ENCODE measurements around the gene TGFBR3.
"Not testable (repeated sequence)": the region's sequence is repeated elsewhere in the genome, so short reads cannot be mapped to it uniquely, and the experiment has no call there.

Gene TGFBR3

GRCh38 chr1:91669584-91670350 is 216.2 kb downstream of the TGFBR3 start:
- Histone ChIP-seq H3K9ac (no peak overlapping the region), H3K4me2 (no peak overlapping the region), H4K20me1 (ENCODE audit: insufficient read depth) (no peaks in the 10 kb centered on the region), H3K4me1 (ENCODE audit: low read depth, poor library complexity, severe bottlenecking) (no peaks in the 10 kb centered on the region), H3K27ac (no peak overlapping the region), H3K27me3 (ENCODE audit: insufficient read depth, low read depth) (no peaks in the 10 kb centered on the region), H3K79me2 (ENCODE audit: insufficient read depth, low read depth) (no peaks in the 10 kb centered on the region), H2AFZ (ENCODE audit: low read depth) (no peak overlapping the region), H3K4me3 (IDR thresholded peaks at IDR 0.05; ENCODE audit: insufficient read depth, low read depth, low read length) (no peak overlapping the region), H3K36me3 (ENCODE audit: insufficient read depth) (no peaks in the 10 kb centered on the region)
- TF ChIP-seq CTCF (conservative IDR thresholded peaks at IDR 0.05; ENCODE audit: low read depth, low read length), result no peak

GRCh38 chr1:91666651-91667050 is 219.3 kb downstream of the TGFBR3 start:
- not testable (repeated sequence) for H3K4me3 ChIP-seq (IDR thresholded peaks at IDR 0.05; ENCODE audit: insufficient read depth, low read depth, low read length); H3K4me2 ChIP-seq; H4K20me1 ChIP-seq (ENCODE audit: insufficient read depth); H3K36me3 ChIP-seq (ENCODE audit: insufficient read depth); H3K4me1 ChIP-seq (ENCODE audit: low read depth, poor library complexity, severe bottlenecking); H3K27me3 ChIP-seq (ENCODE audit: insufficient read depth, low read depth); H3K9ac ChIP-seq; H2AFZ ChIP-seq (ENCODE audit: low read depth); H3K27ac ChIP-seq; H3K79me2 ChIP-seq (ENCODE audit: insufficient read depth, low read depth)

GRCh38 chr1:91661121-91661520 is 224.8 kb downstream of the TGFBR3 start:
- Histone ChIP-seq H3K36me3 (ENCODE audit: insufficient read depth) (no peaks in the 10 kb centered on the region), H3K9ac (no peak overlapping the region), H3K4me3 (IDR thresholded peaks at IDR 0.05; ENCODE audit: insufficient read depth, low read depth, low read length) (no peak overlapping the region), H4K20me1 (ENCODE audit: insufficient read depth) (no peaks in the 10 kb centered on the region), H3K4me2 (no peak overlapping the region), H3K4me1 (ENCODE audit: low read depth, poor library complexity, severe bottlenecking) (no peaks in the 10 kb centered on the region), H3K79me2 (ENCODE audit: insufficient read depth, low read depth) (no peaks in the 10 kb centered on the region), H3K27me3 (ENCODE audit: insufficient read depth, low read depth) (no peaks in the 10 kb centered on the region), H2AFZ (ENCODE audit: low read depth) (no peak overlapping the region), H3K27ac (no peak overlapping the region)
- TF ChIP-seq CTCF (conservative IDR thresholded peaks at IDR 0.05; ENCODE audit: low read depth, low read length), result no peak

GRCh38 chr1:91660708-91661107 is 225.2 kb downstream of the TGFBR3 start:
- Histone ChIP-seq H2AFZ (ENCODE audit: low read depth) (no peak overlapping the region), H4K20me1 (ENCODE audit: insufficient read depth) (no peaks in the 10 kb centered on the region), H3K4me2 (no peak overlapping the region), H3K79me2 (ENCODE audit: insufficient read depth, low read depth) (no peaks in the 10 kb centered on the region), H3K9ac (no peak overlapping the region), H3K36me3 (ENCODE audit: insufficient read depth) (no peaks in the 10 kb centered on the region), H3K4me1 (ENCODE audit: low read depth, poor library complexity, severe bottlenecking) (no peaks in the 10 kb centered on the region), H3K27me3 (ENCODE audit: insufficient read depth, low read depth) (no peaks in the 10 kb centered on the region), H3K4me3 (IDR thresholded peaks at IDR 0.05; ENCODE audit: insufficient read depth, low read depth, low read length) (no peak overlapping the region), H3K27ac (no peak overlapping the region)
- TF ChIP-seq CTCF (conservative IDR thresholded peaks at IDR 0.05; ENCODE audit: low read depth, low read length), result no peak

- Histone ChIP-seq H3K79me2 (ENCODE audit: insufficient read depth, low read depth) (no peaks in the 10 kb centered on the region), H3K4me1 (ENCODE audit: low read depth, poor library complexity, severe bottlenecking) (no peaks in the 10 kb centered on the region), H2AFZ (ENCODE audit: low read depth) (no peak overlapping the region), H3K4me3 (IDR thresholded peaks at IDR 0.05; ENCODE audit: insufficient read depth, low read depth, low read length) (no peak overlapping the region), H3K36me3 (ENCODE audit: insufficient read depth) (no peaks in the 10 kb centered on the region), H3K4me2 (no peak overlapping the region), H3K27me3 (ENCODE audit: insufficient read depth, low read depth) (no peaks in the 10 kb centered on the region), H3K27ac (no peak overlapping the region), H4K20me1 (ENCODE audit: insufficient read depth) (no peaks in the 10 kb centered on the region), H3K9ac (no peak overlapping the region)
- no peak for TF ChIP-seq CTCF (conservative IDR thresholded peaks at IDR 0.05; ENCODE audit: low read depth, low read length)
Observed at GRCh38 chr1:91655912-91656449, 230.0 kb downstream of the TGFBR3 start.
